Activated CD8-positive, alpha-beta T cell treated with anti-CD3 and anti-CD28 coated beads for 36 hours (primary cell): ENCODE measurements around the gene LSS. TPM values are rescaled to one million over a fixed set of nuclear protein-coding genes. Genes with fewer than 3 reads are reported as not detected.

Source experiments
- ATAC-seq: fragments of 200-7000 bp; cut with Tn5 transposase; one replicate; pipeline ENCODE4 v1.10.0; 2021; ENCODE audit warnings: mild to moderate bottlenecking, moderate library complexity
- CTCF ChIA-PET: fragments of 350-600 bp; sonication (Branson Sonifier 250); formaldehyde crosslinking; loops from one replicate; lab custom pipeline; 2021; ENCODE audit warnings: antibody characterized with exemption; lab: Charles Lee
- POLR2A ChIA-PET: fragments of 350-600 bp; sonication (Branson Sonifier 250); formaldehyde crosslinking; loops from one replicate; lab custom pipeline; 2021; ENCODE audit warnings: antibody characterized with exemption; lab: Charles Lee
- DNase-seq: peaks from one replicate; pipeline ENCODE4 v3.0.0-alpha.2; 2020
- H3K27ac Mint-ChIP-seq: one replicate; pipeline ENCODE4 v1.8.0; 2021; ENCODE audit warnings: mild to moderate bottlenecking, mixed read lengths
- H3K27me3 Mint-ChIP-seq: one replicate; pipeline ENCODE4 v1.8.0; 2021; ENCODE audit warnings: mixed read lengths
- H3K36me3 Mint-ChIP-seq: one replicate; pipeline ENCODE4 v1.8.0; 2021; ENCODE audit warnings: low read depth, mixed read lengths
- H3K4me1 Mint-ChIP-seq: one replicate; pipeline ENCODE4 v1.8.0; 2021; ENCODE audit warnings: low read depth, mixed read lengths
- H3K4me3 Mint-ChIP-seq: one replicate; pipeline ENCODE4 v1.8.0; 2021; ENCODE audit warnings: mild to moderate bottlenecking, moderate library complexity, mixed read lengths
- H3K9me3 Mint-ChIP-seq: one replicate; pipeline ENCODE4 v1.8.0; 2021; ENCODE audit warnings: mixed read lengths
- CTCF ChIP-seq: fragments of 200-600 bp; IDR thresholded peaks from one replicate; pipeline ENCODE4 v1.8.0; 2022; ENCODE audit warnings: antibody characterized with exemption, mild to moderate bottlenecking
- intact Hi-C: fragments of 100-400 bp; cut with micrococcal nuclease; formaldehyde crosslinking; loops from one replicate; pipeline ENCODE4 v1.10.0; 2022
- total RNA-seq, 2 experiments: library from RNA; stranded (reverse); gene quantifications; one replicate each; pipeline ENCODE4 v1.2.3, GENCODE V29; 2021

Gene LSS
- total RNA-seq, 2 experiments from 2014 or later, result 20.3 to 20.4 TPM

- intact Hi-C loops, result no loop called here
- no peaks in the 10 kb centered on the region for H3K36me3 Mint-ChIP-seq
- no peak overlapping the region for H3K27ac Mint-ChIP-seq
- H3K27me3 Mint-ChIP-seq, result no peaks in the 10 kb centered on the region
- ChIA-PET CTCF (interaction anchor here (0.7 to 1.8 kb wide), 2 partner anchors 62 to 242 kb away, joined by 3 to 4 read pairs; no protein-coding TSS in a partner anchor), POLR2A (interaction anchor here (1.0 kb wide), 1 partner anchor 12 kb away, joined by 3 read pairs; no protein-coding TSS in a partner anchor)
- DNase-seq (no peak), ATAC-seq (no peak)
- H3K4me3 Mint-ChIP-seq, result no peak overlapping the region
- H3K9me3 Mint-ChIP-seq, result no peaks in the 10 kb centered on the region
- H3K4me1 Mint-ChIP-seq, result no peaks in the 10 kb centered on the region
- TF ChIP-seq CTCF, result no peak
These were observed 13.0 kb downstream of the LSS start for GRCh38 chr21:46215436-46216131.

GRCh38 chr21:46214478-46215340, 13.9 kb downstream of the LSS start:
- no peaks in the 10 kb centered on the region for H3K9me3 Mint-ChIP-seq
- H3K4me3 Mint-ChIP-seq, result no peak overlapping the region
- no peak for TF ChIP-seq CTCF
- ChIA-PET CTCF (interaction anchor here (0.8 to 1.8 kb wide), 2 partner anchors 10 to 61 kb away, joined by 3 to 4 read pairs; no protein-coding TSS in a partner anchor), POLR2A (interaction anchor here (1.0 kb wide), 1 partner anchor 11 kb away, joined by 3 read pairs; no protein-coding TSS in a partner anchor)
- H3K36me3 Mint-ChIP-seq, result no peaks in the 10 kb centered on the region
- intact Hi-C loops, result no loop called here
- H3K4me1 Mint-ChIP-seq, result no peaks in the 10 kb centered on the region
- ATAC-seq (no peak), DNase-seq (no peak)
- H3K27ac Mint-ChIP-seq, result no peak overlapping the region
- no peaks in the 10 kb centered on the region for H3K27me3 Mint-ChIP-seq

- DNase-seq, result no peak
- ATAC-seq, result no peak
- CTCF ChIA-PET, result no interaction called here
- intact Hi-C loops, result no loop called here
- Mint-ChIP-seq H3K36me3 (no peaks in the 10 kb centered on the region), H3K4me1 (no peaks in the 10 kb centered on the region), H3K4me3 (no peak overlapping the region), H3K9me3 (no peaks in the 10 kb centered on the region), H3K27me3 (no peaks in the 10 kb centered on the region), H3K27ac (no peak overlapping the region)
- no peak for TF ChIP-seq CTCF
- POLR2A ChIA-PET, result interaction anchor here (1.0 kb wide), 1 partner anchor 22 kb away, joined by 3 read pairs; no protein-coding TSS in a partner anchor
These were observed 14.8 kb downstream of the LSS start for GRCh38 chr21:46213620-46214286.

- Mint-ChIP-seq H3K4me3 (no peak overlapping the region), H3K4me1 (no peaks in the 10 kb centered on the region), H3K36me3 (no peaks in the 10 kb centered on the region), H3K27me3 (no peaks in the 10 kb centered on the region), H3K27ac (no peak overlapping the region), H3K9me3 (no peaks in the 10 kb centered on the region)
- ChIA-PET CTCF (no interaction called here), POLR2A (interaction anchor here (1.0 kb wide), 1 partner anchor 22 kb away, joined by 3 read pairs; no protein-coding TSS in a partner anchor)
- ATAC-seq, result no peak
- intact Hi-C loops, result no loop called here
- no peak for DNase-seq
- no peak for TF ChIP-seq CTCF
These were observed 15.7 kb downstream of the LSS start for GRCh38 chr21:46212721-46213484.
